K562 (cell line): ENCODE results near the gene LCN15. TPM values are rescaled to one million over a fixed set of nuclear protein-coding genes. Genes with fewer than 3 reads are reported as not detected.

Experiments
- ATAC-seq: fragments of 200-7000 bp; cut with Tn5 transposase; 3 replicates; pipeline ENCODE4 v1.9.1; 2020; ENCODE audit warnings: moderate library complexity
- BruUV-seq: library from RNA; stranded (reverse); fragments of 400-500 nt; replicated peaks from 2 replicates; lab custom pipeline; 2021; lab: Mats Ljungman, UMichigan
- CTCF ChIA-PET: fragments of 300-600 bp; formaldehyde crosslinking; extraction: SDS; loops from one replicate; lab custom pipeline; 2021; ENCODE audit warnings: low intra/inter-chr PET ratio; lab: Yijun Ruan, JAX
- POLR2A ChIA-PET: fragments of 300-600, 350-650 bp; sonication (Branson Sonifier 250); formaldehyde crosslinking; extraction: SDS; loops from one replicate; lab custom pipeline; 2021; ENCODE audit warnings: antibody characterized with exemption, inconsistent platforms; lab: Yijun Ruan, JAX
- DNase-seq, 4 experiments: peaks; one replicate each; pipeline versions ENCODE4 v3.0.0 to v3.0.0-alpha.2; 2011 to 2018; ENCODE audit warnings: low spot score in 3 of 4, mixed read lengths in 3 of 4; ENCODE audit errors: extremely low read depth in 1 of 4
- FAIRE-seq: peaks from 2 replicates; lab custom pipeline; 2011; peaks lifted over from hg19 to GRCh38; lab: Jason Lieb, UNC
- H2AFZ ChIP-seq: 2 replicates; pipeline ENCODE4 v1.6.0; 2011; ENCODE audit warnings: low read depth, low read length, control low read depth, inconsistent platforms
- H3K27ac ChIP-seq: fragments of 200-600 bp; 3 replicates; pipeline ENCODE4 v1.8.0; 2011; ENCODE audit warnings: low read depth, mild to moderate bottlenecking, control low read depth, inconsistent platforms, low read length, moderate library complexity, mixed read lengths; ENCODE audit errors: extremely low read depth
- H3K27me3 ChIP-seq, 2 experiments: fragments of 300-600 bp in 1 of 2; 2 replicates in 1 of 2; 3 replicates in 1 of 2; pipeline versions ENCODE4 v1.6.0 to v1.8.0; 2011; ENCODE audit warnings: inconsistent platforms in 2 of 2, low read length in 2 of 2, mild to moderate bottlenecking in 1 of 2, mixed read lengths in 1 of 2, moderate library complexity in 1 of 2; ENCODE audit not compliant: control insufficient read depth in 2 of 2, insufficient read depth in 2 of 2
- H3K36me3 ChIP-seq: fragments of 300-600 bp; 3 replicates; pipeline ENCODE4 v1.8.0; 2011; ENCODE audit warnings: mild to moderate bottlenecking, low read length, inconsistent platforms; ENCODE audit not compliant: control insufficient read depth, insufficient read depth
- H3K4me1 ChIP-seq, 2 experiments: fragments of 200-600 bp in 1 of 2; replicated peaks in 1 of 2; 2 replicates in 1 of 2; 3 replicates in 1 of 2; pipeline versions ENCODE4 v1.5.1 to v1.8.0; 2011; ENCODE audit warnings: inconsistent platforms in 2 of 2, low read length in 2 of 2, mild to moderate bottlenecking in 1 of 2, mixed read lengths in 1 of 2, moderate library complexity in 1 of 2; ENCODE audit not compliant: control insufficient read depth in 2 of 2, insufficient read depth in 2 of 2
- H3K4me2 ChIP-seq: 2 replicates; pipeline ENCODE4 v1.6.1; 2011; ENCODE audit warnings: low read length, control low read depth, inconsistent platforms, mixed read lengths; ENCODE audit not compliant: insufficient read depth
- H3K4me3 ChIP-seq: fragments of 200-600 bp; sonication (generic), shearing (Covaris generic); 2 replicates; pipeline ENCODE4 v1.5.1; 2016; ENCODE audit warnings: control low read depth, inconsistent platforms
- H3K79me2 ChIP-seq: fragments of 200-600 bp; 3 replicates; pipeline ENCODE4 v1.8.0; 2011; ENCODE audit warnings: low read length, inconsistent platforms; ENCODE audit not compliant: control insufficient read depth, insufficient read depth
- H3K9ac ChIP-seq, 2 experiments: 2 replicates each; pipeline versions ENCODE4 v1.6.0 to v1.6.1; 2011; ENCODE audit warnings: low read depth in 2 of 2, low read length in 2 of 2, control low read depth in 1 of 2, inconsistent platforms in 1 of 2, mild to moderate bottlenecking in 1 of 2, mixed read lengths in 1 of 2; ENCODE audit not compliant: insufficient read depth in 1 of 2
- H3K9me1 ChIP-seq: one replicate; pipeline ENCODE4 v1.6.0; 2011; ENCODE audit warnings: inconsistent platforms, mild to moderate bottlenecking, low read length, moderate library complexity; ENCODE audit not compliant: control insufficient read depth, insufficient read depth
- H3K9me3 ChIP-seq: replicated peaks from 2 replicates; pipeline ENCODE4 v1.5.1; 2011; ENCODE audit warnings: low read depth, low read length, inconsistent platforms; ENCODE audit not compliant: control insufficient read depth, insufficient read depth
- H4K20me1 ChIP-seq: replicated peaks from 2 replicates; pipeline ENCODE4 v1.6.1; 2011; ENCODE audit warnings: low read length, inconsistent platforms, mixed read lengths; ENCODE audit not compliant: control insufficient read depth, insufficient read depth
- DEAF1 ChIP-seq: fragments of 450-650 bp; formaldehyde crosslinking; IDR thresholded peaks from 2 replicates; pipeline ENCODE4 v1.4.0; 2020; ENCODE audit warnings: mild to moderate bottlenecking, moderate library complexity
- ELF2 ChIP-seq: fragments of 250-450 bp; sonication (Bioruptor Pico); IDR thresholded peaks from 2 replicates; pipeline ENCODE4 v1.5.0; 2021; ENCODE audit warnings: mild to moderate bottlenecking
- JUN ChIP-seq, 2 experiments: sonication (generic) in 1 of 2; formaldehyde crosslinking in 1 of 2; IDR thresholded peaks; 2 replicates each; pipeline versions ENCODE4 v1.6.1 to v1.8.0; 2012 to 2022; ENCODE audit warnings: borderline replicate concordance in 2 of 2, mild to moderate bottlenecking in 2 of 2, improper control_type of control experiment in 1 of 2, low read depth in 1 of 2, low read length in 1 of 2, missing genetic modification reagents in 1 of 2
- KLF16 ChIP-seq: IDR thresholded peaks from 2 replicates; pipeline ENCODE4 v1.6.1; 2016; ENCODE audit warnings: antibody characterized with exemption
- NFIX ChIP-seq: fragments of 250-450 bp; sonication (Bioruptor Pico); IDR thresholded peaks from 2 replicates; pipeline ENCODE4 v1.4.0; 2020; ENCODE audit warnings: low read depth, mild to moderate bottlenecking, moderate library complexity
- NR1H2 ChIP-seq: sonication (generic); formaldehyde crosslinking; IDR thresholded peaks from 2 replicates; pipeline ENCODE4 v1.4.0; 2020; ENCODE audit warnings: mild to moderate bottlenecking, missing genetic modification reagents
- PBX2 ChIP-seq, 2 experiments: IDR thresholded peaks in 1 of 2; conservative IDR thresholded peaks in 1 of 2; 2 replicates each; pipeline ENCODE4 v1.6.1; 2016; ENCODE audit warnings: low read depth in 2 of 2, mild to moderate bottlenecking in 1 of 2, missing compliant biosample characterization in 1 of 2, missing genetic modification characterization in 1 of 2, moderate library complexity in 1 of 2
- PHB ChIP-seq: fragments of 250-450 bp; sonication (Bioruptor Pico); IDR thresholded peaks from 2 replicates; pipeline ENCODE4 v1.5.0; 2021
- PREB ChIP-seq: sonication (generic); formaldehyde crosslinking; IDR thresholded peaks from 2 replicates; pipeline ENCODE4 v1.8.1; 2023; ENCODE audit warnings: mild to moderate bottlenecking, missing genetic modification reagents
- RFX1 ChIP-seq: fragments of 450-650 bp; IDR thresholded peaks from 2 replicates; pipeline ENCODE4 v1.6.1; 2016; ENCODE audit warnings: mild to moderate bottlenecking, moderate library complexity
- SMAD4 ChIP-seq: fragments of 250-450 bp; sonication (Bioruptor Pico); conservative IDR thresholded peaks from 2 replicates; pipeline ENCODE4 v1.8.0; 2021; ENCODE audit warnings: inconsistent platforms, mild to moderate bottlenecking, moderate library complexity
- SNRNP70 ChIP-seq: fragments of 200-400 bp; formaldehyde crosslinking; optimal IDR thresholded peaks from 2 replicates; pipeline ENCODE3; 2017; ENCODE audit warnings: low read depth, low read length
- TGIF2 ChIP-seq: sonication (generic); formaldehyde crosslinking; IDR thresholded peaks from 2 replicates; pipeline ENCODE4 v1.8.1; 2022; ENCODE audit warnings: mild to moderate bottlenecking, missing genetic modification reagents, moderate library complexity
- ZNF253 ChIP-seq: fragments of 250-450 bp; sonication (Bioruptor Pico); conservative IDR thresholded peaks from 2 replicates; pipeline ENCODE4 v1.6.1; 2021; ENCODE audit warnings: mild to moderate bottlenecking
- ZNF644 ChIP-seq: fragments of 200-800 bp; sonication (Bioruptor generic); IDR thresholded peaks from 2 replicates; pipeline ENCODE4 v1.6.1; 2016; ENCODE audit warnings: low read depth, missing genetic modification characterization, missing compliant biosample characterization
- WGBS: fragments of 100-300 bp; shearing (Covaris generic); methylation state at CpG from one replicate; pipeline ENCODE4 v1.1.6; 2016; ENCODE audit warnings: low coverage, mixed read lengths; ENCODE audit not compliant: insufficient coverage; ENCODE audit errors: missing lambda C conversion rate; 5-methylcytosine and 5-hydroxymethylcytosine counted together
- in situ Hi-C: fragments of 300-500 bp; cut with MboI; formaldehyde crosslinking; loops from 4 replicates; pipeline ENCODE4 v1.15.0; 2018; ENCODE audit warnings: inconsistent platforms, mixed read lengths
- intact Hi-C: fragments of 100-400 bp; cut with micrococcal nuclease; formaldehyde crosslinking; loops from 2 replicates; pipeline ENCODE4 v1.14.2; 2022
- polyA plus RNA-seq, 8 experiments: library from polyadenylated mRNA; depleted of rRNA in 4 of 8; stranded (reverse) in 5 of 8; unstranded in 3 of 8; fragments of >200 nt; fragmentation: Nextera tagmentation in 2 of 8; fragmentation: Illumina TruSeq in 1 of 8; extraction: Ambion mirVana in 2 of 8; extraction: Trizol in 1 of 8; gene quantifications; 2 replicates each; pipeline versions ENCODE4 v1.2.1 to v1.2.3, GENCODE V29; 2011 to 2014; ENCODE audit warnings: inconsistent platforms in 1 of 8, missing spikeins in 1 of 8
- total RNA-seq, 7 experiments: library from RNA; depleted of rRNA in 6 of 7; stranded (reverse); fragments of >200 nt in 6 of 7; fragmentation: Illumina TruSeq in 2 of 7; extraction: Trizol in 2 of 7; gene quantifications; 2 replicates each; pipeline versions ENCODE4 v1.2.1 to v1.2.3, GENCODE V29; 2011 to 2021; ENCODE audit warnings: low replicate concordance in 1 of 7

Gene LCN15
- total and polyA plus RNA-seq, 9 of the 15 experiments (the other 6 are each of a cell fraction or from before 2014, with no cell fraction given), result 0.66 TPM; not detected in 8

GRCh38 chr9:136791516-136792276 is 27.4 kb upstream of the LCN15 start:
- Histone ChIP-seq H3K4me3 (peak overlapping the region; percentile 58), H3K9me1 (peaks cover 4% of the 10 kb centered on the region), H3K4me1 (peaks cover 57 to 63% of the 10 kb centered on the region in 2 experiments), H3K27me3 (no peaks in the 10 kb centered on the region), H4K20me1 (peaks cover 5% of the 10 kb centered on the region; the same call in 1 of the 2 replicates), H3K9me3 (no peaks in the 10 kb centered on the region), H3K36me3 (peaks cover 18% of the 10 kb centered on the region; the same call in 1 of the 3 replicates), H3K9ac (peak overlapping the region; percentile 86 to 93), H3K79me2 (peaks cover 19% of the 10 kb centered on the region), H2AFZ (peak overlapping the region; percentile 54; the same call in 1 of the 2 replicates), H3K4me2 (peak overlapping the region; percentile 99), H3K27ac (peak overlapping the region; percentile 79)
- 2% methylated on average over 23 of the region's 29 CpGs for whole genome bisulfite sequencing
- ChIA-PET CTCF (interaction anchor here (0.9 to 1.9 kb wide), 3 partner anchors 25 to 237 kb away, joined by 3 to 7 read pairs (median 4); partner anchors contain the start of gene AJM1), POLR2A (interaction anchor here (2.8 kb wide), 1 partner anchor 16 kb away, joined by 14 read pairs; the partner anchor contains the start of gene RABL6)
- FAIRE-seq (peak; percentile 66), ATAC-seq (peak; percentile 18), DNase-seq (peak; percentile 33 to 68 (median 38))
- in situ Hi-C loops, result loop anchor here (25.0 kb wide), 1 partner anchor 446 kb away; the partner anchor contains the start of genes CYSRT1, RNF224, SLC34A3 and TUBB4B
- BruUV-seq, result TSS peak; percentile 68
- intact Hi-C loops, result loop anchor here (2.0 kb wide), 1 partner anchor 57 kb away; the partner anchor contains the start of gene PHPT1
- peak; percentile 70 for TF ChIP-seq KLF16
- peak; percentile 25; the same call in 1 of the 2 replicates for TF ChIP-seq TGIF2
- TF ChIP-seq DEAF1 (CRISPR knock-in tag), result no peak
- no peak for TF ChIP-seq RFX1
- no peak for TF ChIP-seq ZNF644 (tag)
- 0 out of 2 replicates have a peak, but pooled peaks have one; percentile 68 for TF ChIP-seq PHB (CRISPR knock-in tag)
- no peak for TF ChIP-seq SMAD4 (CRISPR knock-in tag)
- no peak for TF ChIP-seq ZNF253
- no peak for TF ChIP-seq PBX2 (CRISPR knock-in tag; IDR thresholded peaks at IDR 0.05; ENCODE audit: low read depth)
- TF ChIP-seq PBX2 (tag; conservative IDR thresholded peaks at IDR 0.05; ENCODE audit: low read depth), result no peak
- TF ChIP-seq NFIX, result no peak
- TF ChIP-seq NR1H2 (CRISPR knock-in tag), result no peak
- TF ChIP-seq PREB, result 0 out of 2 replicates have a peak, but pooled peaks have one; percentile 27
- no peak; the same call in 1 of the 2 replicates for TF ChIP-seq ELF2
- TF ChIP-seq JUN (IDR thresholded peaks at IDR 0.05; ENCODE audit: borderline replicate concordance, low read depth, low read length), result no peak
- TF ChIP-seq JUN (CRISPR knock-in tag; IDR thresholded peaks at IDR 0.05; ENCODE audit: borderline replicate concordance), result peak; percentile 74; the same call in 1 of the 2 replicates
- TF ChIP-seq SNRNP70, result peak; percentile 55
